Pancreas (tissue), 10 donors: ENCODE results near the gene LRRC23. TPM values are rescaled to one million over a fixed set of nuclear protein-coding genes. Genes with fewer than 3 reads are reported as not detected.
A peak's percentile ranks its signal among the peaks of the same experiment; 100 is the strongest.

Experiments used
- ATAC-seq, 4 donors: fragments of 200-7000 bp; cut with Tn5 transposase; one replicate each; pipeline versions ENCODE4 v1.8.0 to v1.9.1; 2020; ENCODE audit warnings: mild to moderate bottlenecking in 4 of 4, moderate library complexity in 4 of 4
- DNase-seq, 6 donors: peaks; one replicate each; pipeline ENCODE4 v3.0.0-alpha.2; 2020
- FAIRE-seq: peaks from 2 replicates; lab custom pipeline; 2012; peaks lifted over from hg19 to GRCh38; lab: Jason Lieb, UNC
- H3K27ac ChIP-seq, 4 donors: fragments of 200-600 bp; sonication (generic); 1 replicate in 3 of 4; 2 replicates in 1 of 4; pipeline versions ENCODE4 v1.5.0 to v1.8.0; 2020
- H3K27me3 ChIP-seq, 4 donors: fragments of 200-600 bp; one replicate each; pipeline ENCODE4 v1.8.0; 2021
- H3K36me3 ChIP-seq, 3 donors: fragments of 200-600 bp; sonication (generic) in 1 of 3; one replicate each; pipeline versions ENCODE4 v1.5.0 to v1.8.0; 2020 to 2021
- H3K4me1 ChIP-seq, 3 donors: fragments of 200-600 bp; one replicate each; pipeline ENCODE4 v1.8.0; 2021
- H3K4me3 ChIP-seq, 4 donors: fragments of 200-600 bp; sonication (generic) in 2 of 4; one replicate each; pipeline versions ENCODE4 v1.5.0 to v1.8.0; 2020 to 2021
- H3K9me3 ChIP-seq, 4 donors: fragments of 200-600 bp; one replicate each; pipeline ENCODE4 v1.8.0; 2021
- WGBS, 2 donors: extraction: QIAGEN DNeasy Blood & Tissue Kit; methylation state at CpG; one replicate each; pipeline ENCODE4 v1.1.7; 2013; 5-methylcytosine and 5-hydroxymethylcytosine counted together
- intact Hi-C, 3 donors: fragments of 100-400 bp; cut with DNase I; formaldehyde crosslinking; loops; one replicate each; pipeline versions ENCODE4 v1.11.1 to v1.14.2; 2022
- polyA plus RNA-seq, 2 donors: library from polyadenylated mRNA; stranded (reverse); fragments of 200-250 nt; gene quantifications; one replicate each; pipeline ENCODE4 v1.2.3, GENCODE V29; 2013
- total RNA-seq, 6 donors: library from RNA; stranded (reverse); fragmentation: NEBNext Ultra II Directional in 4 of 6; extraction: Animal tissue kit (Norgen Biotek cat#: 25700) in 4 of 6; gene quantifications; one replicate each; pipeline versions ENCODE4 v1.2.1 to v1.2.4, GENCODE V29; 2021 to 2023
- TF ChIP-seq, protein P1 (sequence below), 4 donors: fragments of 200-600 bp; sonication (generic) in 3 of 4; IDR thresholded peaks; one replicate each; pipeline versions ENCODE4 v1.5.0 to v1.8.0; 2021; ENCODE audit warnings: antibody characterized with exemption in 4 of 4
- donor health status: healthy with polysubstance abuse.
- donor health status: DM: no; HTN: no; CAD: no; lungs with moderate emphysema.
- donor health status: DM: no; HTN: no; CAD: no.
- donor health status: control.
- donor health status: control.
- donor health status: Bipolar disorder and iron deficiency.
- donor health status: DM: yes; HTN: yes; CAD: no.
- donor health status: DM: no; HTN: no; CAD: no.
- donor health status: DM: no; HTN: no; CAD: no.
- donor health status: DM: yes; HTN: yes; CAD: no.

Gene LRRC23
- total and polyA plus RNA-seq, 8 donors, result 1.7 to 13.0 (median 3.8) TPM

DNA sequence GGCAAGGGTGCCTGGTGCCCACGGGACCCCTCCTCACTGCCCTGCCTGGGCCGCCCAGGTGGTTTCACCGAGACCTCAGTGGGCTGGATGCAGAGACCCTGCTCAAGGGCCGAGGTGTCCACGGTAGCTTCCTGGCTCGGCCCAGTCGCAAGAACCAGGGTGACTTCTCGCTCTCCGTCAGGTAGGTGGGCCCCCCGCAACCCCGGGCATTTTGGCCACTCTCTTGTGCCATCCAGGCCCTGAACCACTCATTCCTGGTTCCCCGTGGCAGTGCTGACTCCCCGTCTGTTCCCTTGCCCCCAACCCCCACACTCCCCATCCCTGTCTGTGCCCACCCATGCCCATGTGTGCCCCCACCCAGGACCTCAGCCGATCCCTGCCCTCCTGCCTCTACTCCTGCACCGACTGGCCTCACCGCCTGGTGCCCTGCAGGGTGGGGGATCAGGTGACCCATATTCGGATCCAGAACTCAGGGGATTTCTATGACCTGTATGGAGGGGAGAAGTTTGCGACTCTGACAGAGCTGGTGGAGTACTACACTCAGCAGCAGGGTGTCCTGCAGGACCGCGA lies 47.0 kb downstream of the LRRC23 start:
- Histone ChIP-seq H3K27ac (peak overlapping the region in 2 of 4 donors; percentile 17 to 53), H3K4me3 (peak overlapping the region in 1 of 4 donors; percentile 38), H3K36me3 (no peaks in the 10 kb centered on the region), H3K27me3 (no peaks in the 10 kb centered on the region), H3K4me1 (peaks cover 0 to 3% (median 0%) of the 10 kb centered on the region in 3 donors), H3K9me3 (no peaks in the 10 kb centered on the region)
- peak in 4 of 6 donors; percentile 18 to 73 (median 38) for DNase-seq
- ATAC-seq, result no peak
- TF ChIP-seq, protein P1, sequence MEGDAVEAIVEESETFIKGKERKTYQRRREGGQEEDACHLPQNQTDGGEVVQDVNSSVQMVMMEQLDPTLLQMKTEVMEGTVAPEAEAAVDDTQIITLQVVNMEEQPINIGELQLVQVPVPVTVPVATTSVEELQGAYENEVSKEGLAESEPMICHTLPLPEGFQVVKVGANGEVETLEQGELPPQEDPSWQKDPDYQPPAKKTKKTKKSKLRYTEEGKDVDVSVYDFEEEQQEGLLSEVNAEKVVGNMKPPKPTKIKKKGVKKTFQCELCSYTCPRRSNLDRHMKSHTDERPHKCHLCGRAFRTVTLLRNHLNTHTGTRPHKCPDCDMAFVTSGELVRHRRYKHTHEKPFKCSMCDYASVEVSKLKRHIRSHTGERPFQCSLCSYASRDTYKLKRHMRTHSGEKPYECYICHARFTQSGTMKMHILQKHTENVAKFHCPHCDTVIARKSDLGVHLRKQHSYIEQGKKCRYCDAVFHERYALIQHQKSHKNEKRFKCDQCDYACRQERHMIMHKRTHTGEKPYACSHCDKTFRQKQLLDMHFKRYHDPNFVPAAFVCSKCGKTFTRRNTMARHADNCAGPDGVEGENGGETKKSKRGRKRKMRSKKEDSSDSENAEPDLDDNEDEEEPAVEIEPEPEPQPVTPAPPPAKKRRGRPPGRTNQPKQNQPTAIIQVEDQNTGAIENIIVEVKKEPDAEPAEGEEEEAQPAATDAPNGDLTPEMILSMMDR (IDR thresholded peaks at IDR 0.05), result no peak
- intact Hi-C loops, result no loop called here
- FAIRE-seq, result no peak
- WGBS, 2 donors, result 85 to 86% methylated on average over 20 of the region's 20 CpGs

DNA sequence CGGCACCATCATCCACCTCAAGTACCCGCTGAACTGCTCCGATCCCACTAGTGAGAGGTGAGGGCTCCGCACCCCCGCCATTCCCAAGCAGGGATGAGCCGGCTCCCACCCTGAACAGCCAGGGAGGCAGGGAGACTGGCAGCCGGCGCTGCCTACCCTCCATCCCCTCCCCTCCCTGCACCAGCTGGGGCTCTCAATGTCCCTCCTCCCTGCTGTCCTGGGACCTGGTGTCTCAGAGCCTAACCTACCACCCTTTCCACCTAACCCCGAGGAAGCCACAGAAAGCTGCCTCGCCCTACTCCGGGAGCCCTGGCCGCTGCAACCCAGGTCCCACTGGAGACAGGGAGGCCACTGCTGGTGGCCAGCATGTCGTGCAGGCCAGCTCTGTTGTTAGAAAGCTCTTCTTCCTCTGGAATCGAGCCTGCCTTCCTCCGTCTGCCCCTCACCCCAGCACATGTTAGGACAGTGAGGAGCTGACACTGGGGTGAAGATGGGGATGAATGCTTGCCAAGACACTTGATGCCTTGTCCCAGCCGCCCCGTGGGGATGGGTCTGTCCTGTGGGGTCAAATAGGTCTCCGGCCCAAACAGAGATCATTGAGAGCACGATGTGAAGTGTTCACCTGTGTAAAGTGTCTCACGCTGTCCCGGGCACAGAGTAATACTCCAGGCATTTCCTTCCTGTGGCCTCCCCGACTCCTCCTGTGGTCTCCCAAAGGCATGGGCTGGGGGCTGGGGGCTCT lies 47.7 kb downstream of the LRRC23 start:
- Histone ChIP-seq H3K4me1 (peaks cover 0 to 3% (median 0%) of the 10 kb centered on the region in 3 donors), H3K27me3 (no peaks in the 10 kb centered on the region), H3K4me3 (peak overlapping the region in 1 of 4 donors; percentile 38), H3K9me3 (no peaks in the 10 kb centered on the region), H3K36me3 (no peaks in the 10 kb centered on the region), H3K27ac (peak overlapping the region in 2 of 4 donors; percentile 17 to 53)
- ATAC-seq (no peak), FAIRE-seq (no peak), DNase-seq (peak in 4 of 6 donors; percentile 18 to 67 (median 31))
- TF ChIP-seq, protein P1 (IDR thresholded peaks at IDR 0.05), result no peak
- intact Hi-C loops, result no loop called here
- WGBS, 2 donors, result 82 to 84% methylated on average over 21 to 22 of the region's 22 CpGs

DNA sequence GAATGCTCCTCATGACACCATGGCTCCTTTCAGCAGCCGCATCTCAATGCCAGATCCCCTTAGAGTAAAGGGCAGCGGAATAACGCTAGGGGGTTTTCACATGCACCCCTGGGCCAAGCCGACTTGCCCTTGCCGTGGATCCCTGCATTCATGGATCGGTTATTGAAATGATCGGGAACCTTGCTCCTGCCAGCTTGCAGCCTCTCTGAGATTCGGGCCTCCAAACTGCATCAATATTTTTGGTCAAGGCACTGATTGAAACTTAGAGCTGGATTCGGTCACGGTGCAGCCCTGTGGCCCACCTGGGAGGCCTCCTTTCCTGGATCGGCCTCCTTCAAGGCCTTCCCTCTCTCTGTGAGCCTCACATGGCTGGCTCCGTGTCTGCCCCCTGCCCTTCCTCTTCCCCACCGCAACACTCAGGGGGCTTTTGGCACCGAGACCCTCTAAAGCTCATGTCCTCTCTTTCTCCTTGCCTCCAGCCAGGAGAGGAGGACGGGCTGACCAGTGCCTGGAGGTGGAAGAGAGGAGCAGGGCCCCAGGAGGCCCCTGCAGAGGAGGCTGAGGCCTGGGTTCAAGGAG lies 48.3 kb downstream of the LRRC23 start:
- Histone ChIP-seq H3K27me3 (no peaks in the 10 kb centered on the region), H3K4me1 (peaks cover 0 to 3% (median 0%) of the 10 kb centered on the region in 3 donors), H3K9me3 (no peaks in the 10 kb centered on the region), H3K36me3 (no peaks in the 10 kb centered on the region), H3K4me3 (peak overlapping the region in 1 of 4 donors; percentile 38), H3K27ac (peak overlapping the region in 2 of 4 donors; percentile 5 to 52)
- TF ChIP-seq, protein P1 (IDR thresholded peaks at IDR 0.05), result no peak
- no peak for ATAC-seq
- peak in 3 of 6 donors; percentile 10 to 39 (median 30) for DNase-seq
- WGBS, 2 donors, result 88 to 90% methylated on average over 15 of the region's 15 CpGs
- intact Hi-C loops, result no loop called here
- no peak for FAIRE-seq

DNA sequence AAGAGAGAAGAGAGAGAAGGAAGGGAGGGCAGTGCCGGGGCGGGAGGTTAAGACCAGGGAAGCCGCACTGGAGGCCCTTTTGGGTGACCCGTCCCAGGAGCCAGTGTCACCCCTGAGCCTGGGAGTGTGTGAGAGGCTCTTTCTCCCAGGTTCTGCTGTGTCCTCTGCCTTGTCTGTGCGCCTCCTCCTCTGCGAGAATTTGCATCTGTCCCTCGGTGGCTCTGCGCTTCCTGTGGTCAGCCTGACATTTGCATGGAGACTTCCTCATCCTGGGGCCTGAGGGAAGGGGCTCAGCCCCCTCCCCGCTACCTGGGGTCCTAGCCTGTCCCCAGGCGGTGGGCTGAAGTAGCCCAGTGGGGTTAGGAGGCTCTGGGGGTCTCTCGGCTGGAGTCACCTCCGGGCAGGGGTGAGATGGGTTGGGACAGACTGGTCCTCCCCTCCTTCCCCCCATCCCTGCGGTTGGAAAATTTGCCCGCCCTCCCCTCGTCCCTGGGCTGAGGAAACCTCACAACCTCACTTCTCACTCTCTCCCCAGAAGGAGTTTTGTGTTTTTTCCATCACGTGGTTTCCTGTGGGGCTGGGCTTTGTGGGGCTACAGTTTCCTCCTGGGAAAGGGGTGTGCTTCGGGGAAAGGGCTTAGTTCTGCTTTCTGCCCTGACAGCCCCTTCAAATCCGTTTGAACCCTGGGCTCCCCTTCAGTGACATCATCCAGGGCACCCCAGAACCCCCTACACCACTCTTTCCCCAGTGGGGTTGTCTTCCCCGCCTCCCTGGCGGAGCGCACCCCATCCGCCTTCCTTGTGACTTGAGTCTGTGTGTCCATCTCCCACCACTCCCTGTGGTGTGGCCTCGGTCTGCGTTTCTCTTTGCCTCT lies 49.1 kb downstream of the LRRC23 start:
- H3K9me3 ChIP-seq, result no peaks in the 10 kb centered on the region
- DNase-seq (peak in 4 of 6 donors; percentile 23 to 63 (median 46)), ATAC-seq (peak in 3 of 4 donors; percentile 33 to 65 (median 48)), FAIRE-seq (no peak)
- 79 to 81% methylated on average over 24 of the region's 24 CpGs for WGBS, 2 donors
- no peaks in the 10 kb centered on the region for H3K36me3 ChIP-seq
- TF ChIP-seq, protein P1 (IDR thresholded peaks at IDR 0.05), result no peak
- H3K4me3 ChIP-seq, result peak overlapping the region in 1 of 4 donors; percentile 38
- H3K27ac ChIP-seq, result peak overlapping the region in 2 of 4 donors; percentile 47 to 52
- H3K27me3 ChIP-seq, result no peaks in the 10 kb centered on the region
- intact Hi-C loops, result no loop called here
- H3K4me1 ChIP-seq, result peaks cover 0 to 3% (median 0%) of the 10 kb centered on the region in 3 donors
